HL-60 (cell line): ENCODE data around the gene ALKBH7.

Experiments used
- CTCF ChIP-seq: IDR thresholded peaks from one replicate; pipeline ENCODE4 v1.5.1; 2011; ENCODE audit warnings: low read length, control low read depth, inconsistent platforms; ENCODE audit not compliant: insufficient read depth
- GABPA ChIP-seq: IDR thresholded peaks from 2 replicates; pipeline ENCODE4 v1.6.1; 2012; ENCODE audit warnings: low read depth

- TF ChIP-seq CTCF (no peak), GABPA (no peak)
Observed at GRCh38 chr19:6394831-6395230, 22.2 kb downstream of the ALKBH7 start.
